SJCRH30 (cell line): ENCODE measurements around the gene LEKR1. TPM values are rescaled to one million over a fixed set of nuclear protein-coding genes. Genes with fewer than 3 reads are reported as not detected.
"Not testable (repeated sequence)": the region's sequence is repeated elsewhere in the genome, so short reads cannot be mapped to it uniquely, and the experiment has no call there.

Experiments used
- DNase-seq, 2 experiments: peaks; one replicate each; pipeline ENCODE4 v3.0.0-alpha.2; 2015 to 2020
- H3K27ac ChIP-seq: fragments of 250-450 bp; sonication (Bioruptor Pico); 2 replicates; pipeline ENCODE4 v1.5.1; 2020; ENCODE audit warnings: mild to moderate bottlenecking, moderate library complexity
- H3K27me3 ChIP-seq: fragments of 250-450 bp; sonication (Bioruptor Pico); 2 replicates; pipeline ENCODE4 v1.5.1; 2020; ENCODE audit warnings: mild to moderate bottlenecking, moderate library complexity
- H3K36me3 ChIP-seq: fragments of 250-450 bp; sonication (Bioruptor Pico); 2 replicates; pipeline ENCODE4 v1.5.1; 2020; ENCODE audit warnings: mild to moderate bottlenecking, moderate library complexity
- H3K4me1 ChIP-seq: fragments of 250-450 bp; sonication (Bioruptor Pico); 2 replicates; pipeline ENCODE4 v1.5.1; 2020; ENCODE audit warnings: mild to moderate bottlenecking, moderate library complexity
- H3K4me3 ChIP-seq: fragments of 250-450 bp; sonication (Bioruptor Pico); 2 replicates; pipeline ENCODE4 v1.5.1; 2020; ENCODE audit warnings: mild to moderate bottlenecking, moderate library complexity
- H3K9me3 ChIP-seq: fragments of 250-450 bp; sonication (Bioruptor Pico); replicated peaks from 2 replicates; pipeline ENCODE4 v1.5.1; 2020; ENCODE audit warnings: mild to moderate bottlenecking, moderate library complexity
- total RNA-seq: library from RNA; depleted of rRNA; stranded (reverse); fragments of >200 nt; shearing (Covaris generic); gene quantifications from 2 replicates; pipeline ENCODE4 v1.2.3, GENCODE V29; 2014

The LEKR1 gene
- total RNA-seq, 1 experiment from 2014 or later = 0.61 TPM

GRCh38 chr3:156923349-156923748, 97.2 kb downstream of the LEKR1 start:
- Histone ChIP-seq H3K9me3 (no peaks in the 10 kb centered on the region), H3K27me3 (no peaks in the 10 kb centered on the region), H3K4me3 (no peak overlapping the region)

GRCh38 chr3:156938724-156939123, 112.6 kb downstream of the LEKR1 start:
- Histone ChIP-seq H3K9me3 (no peaks in the 10 kb centered on the region), H3K27me3 (0 out of 2 replicates have a peak, but pooled peaks cover 3% of the 10 kb centered on the region), H3K4me1 (no peaks in the 10 kb centered on the region), H3K4me3 (no peak overlapping the region), H3K27ac (no peak overlapping the region), H3K36me3 (no peaks in the 10 kb centered on the region)
- DNase-seq = no peak

More at GRCh38 chr3:156923349-156923748, 97.2 kb downstream of the LEKR1 start:
- H3K4me1 ChIP-seq = no peaks in the 10 kb centered on the region
- no peaks in the 10 kb centered on the region for H3K36me3 ChIP-seq
- H3K27ac ChIP-seq = no peak overlapping the region
- DNase-seq = no peak

GRCh38 chr3:156939315-156939714, 113.2 kb downstream of the LEKR1 start:
- Histone ChIP-seq H3K4me3 (no peak overlapping the region), H3K27me3 (0 out of 2 replicates have a peak, but pooled peaks cover 3% of the 10 kb centered on the region), H3K9me3 (no peaks in the 10 kb centered on the region), H3K4me1 (no peaks in the 10 kb centered on the region), H3K27ac (no peak overlapping the region), H3K36me3 (no peaks in the 10 kb centered on the region)
- no peak for DNase-seq

- no peaks in the 10 kb centered on the region for H3K4me1 ChIP-seq
- H3K4me3 ChIP-seq = no peak overlapping the region
- H3K27me3 ChIP-seq = 0 out of 2 replicates have a peak, but pooled peaks cover 3% of the 10 kb centered on the region
- H3K9me3 ChIP-seq = no peaks in the 10 kb centered on the region
- no peaks in the 10 kb centered on the region for H3K36me3 ChIP-seq
- DNase-seq = no peak
- H3K27ac ChIP-seq = no peak overlapping the region
Observed at GRCh38 chr3:156941311-156941710, 115.2 kb downstream of the LEKR1 start.

GRCh38 chr3:156948402-156949210, 122.5 kb downstream of the LEKR1 start:
- Histone ChIP-seq H3K36me3 (no peaks in the 10 kb centered on the region), H3K9me3 (no peaks in the 10 kb centered on the region), H3K4me3 (no peak overlapping the region), H3K27me3 (no peaks in the 10 kb centered on the region), H3K27ac (no peak overlapping the region; the same call in 1 of the 2 replicates), H3K4me1 (no peaks in the 10 kb centered on the region)
- no peak for DNase-seq

GRCh38 chr3:156952011-156952410, 125.9 kb downstream of the LEKR1 start:
- no peaks in the 10 kb centered on the region for H3K4me1 ChIP-seq
- H3K27me3 ChIP-seq = no peaks in the 10 kb centered on the region
- H3K36me3 ChIP-seq = no peaks in the 10 kb centered on the region
- no peak overlapping the region for H3K27ac ChIP-seq
- H3K9me3 ChIP-seq = no peaks in the 10 kb centered on the region
- DNase-seq = no peak
- no peak overlapping the region for H3K4me3 ChIP-seq

- peak in 1 of 2 experiments; percentile 2 for DNase-seq
- Histone ChIP-seq H3K9me3 (no peaks in the 10 kb centered on the region), H3K27me3 (no peaks in the 10 kb centered on the region), H3K27ac (no peak overlapping the region), H3K4me1 (no peaks in the 10 kb centered on the region), H3K4me3 (no peak overlapping the region), H3K36me3 (no peaks in the 10 kb centered on the region)
Observed at GRCh38 chr3:156957715-156958114, 131.6 kb downstream of the LEKR1 start.

- Histone ChIP-seq H3K27me3 (no peaks in the 10 kb centered on the region), H3K4me3 (no peak overlapping the region), H3K36me3 (no peaks in the 10 kb centered on the region), H3K4me1 (no peaks in the 10 kb centered on the region), H3K9me3 (no peaks in the 10 kb centered on the region), H3K27ac (no peak overlapping the region)
- no peak for DNase-seq
Observed at GRCh38 chr3:156963096-156963495, 136.9 kb downstream of the LEKR1 start.

- Histone ChIP-seq H3K27me3 (no peaks in the 10 kb centered on the region), H3K27ac (no peak overlapping the region), H3K9me3 (no peaks in the 10 kb centered on the region), H3K4me3 (no peak overlapping the region), H3K4me1 (no peaks in the 10 kb centered on the region), H3K36me3 (no peaks in the 10 kb centered on the region)
- DNase-seq = no peak
Observed at GRCh38 chr3:156964577-156964976, 138.4 kb downstream of the LEKR1 start.

GRCh38 chr3:156966349-156966748, 140.2 kb downstream of the LEKR1 start:
- DNase-seq, H3K27me3 ChIP-seq, H3K4me1 ChIP-seq, H3K9me3 ChIP-seq, H3K27ac ChIP-seq, H3K4me3 ChIP-seq, H3K36me3 ChIP-seq: not testable (repeated sequence)

GRCh38 chr3:156973954-156974353, 147.8 kb downstream of the LEKR1 start:
- Histone ChIP-seq H3K4me3 (no peak overlapping the region), H3K9me3 (no peaks in the 10 kb centered on the region), H3K4me1 (no peaks in the 10 kb centered on the region), H3K27me3 (no peaks in the 10 kb centered on the region), H3K36me3 (no peaks in the 10 kb centered on the region), H3K27ac (no peak overlapping the region)
- no peak for DNase-seq

GRCh38 chr3:156974931-156975330, 148.8 kb downstream of the LEKR1 start:
- no peak overlapping the region for H3K27ac ChIP-seq
- H3K9me3 ChIP-seq = no peaks in the 10 kb centered on the region
- H3K4me1 ChIP-seq = no peaks in the 10 kb centered on the region
- no peak overlapping the region for H3K4me3 ChIP-seq
- H3K27me3 ChIP-seq = no peaks in the 10 kb centered on the region
- DNase-seq = no peak
- no peaks in the 10 kb centered on the region for H3K36me3 ChIP-seq

GRCh38 chr3:156975721-156976120, 149.6 kb downstream of the LEKR1 start:
- H3K36me3 ChIP-seq = no peaks in the 10 kb centered on the region
- no peak overlapping the region for H3K27ac ChIP-seq
- H3K9me3 ChIP-seq = no peaks in the 10 kb centered on the region
- H3K27me3 ChIP-seq = no peaks in the 10 kb centered on the region
- H3K4me1 ChIP-seq = no peaks in the 10 kb centered on the region
- no peak overlapping the region for H3K4me3 ChIP-seq
- DNase-seq = no peak

- Histone ChIP-seq H3K36me3 (no peaks in the 10 kb centered on the region), H3K4me1 (no peaks in the 10 kb centered on the region), H3K27me3 (no peaks in the 10 kb centered on the region), H3K27ac (no peak overlapping the region), H3K9me3 (no peaks in the 10 kb centered on the region), H3K4me3 (no peak overlapping the region)
- DNase-seq = no peak
Observed at GRCh38 chr3:156976933-156977332, 150.8 kb downstream of the LEKR1 start.

GRCh38 chr3:156978481-156978961, 152.4 kb downstream of the LEKR1 start:
- Histone ChIP-seq H3K4me3 (no peak overlapping the region), H3K27me3 (no peaks in the 10 kb centered on the region), H3K9me3 (no peaks in the 10 kb centered on the region), H3K27ac (no peak overlapping the region), H3K36me3 (no peaks in the 10 kb centered on the region), H3K4me1 (no peaks in the 10 kb centered on the region)
- DNase-seq = no peak

- no peak overlapping the region for H3K4me3 ChIP-seq
- no peaks in the 10 kb centered on the region for H3K4me1 ChIP-seq
- H3K27ac ChIP-seq = no peak overlapping the region
- no peaks in the 10 kb centered on the region for H3K27me3 ChIP-seq
- DNase-seq = no peak
- no peaks in the 10 kb centered on the region for H3K36me3 ChIP-seq
- H3K9me3 ChIP-seq = no peaks in the 10 kb centered on the region
Observed at GRCh38 chr3:156981005-156981404, 154.9 kb downstream of the LEKR1 start.
